Measurements from ENCODE around the gene NFIA. TPM values are rescaled to one million over a fixed set of nuclear protein-coding genes. Genes with fewer than 3 reads are reported as not detected.

The NFIA gene
- total and polyA plus RNA-seq, 10 of the 15 experiments (the other 5 are each of a cell fraction or from before 2014, with no cell fraction given), result 0.10 to 0.16 TPM; not detected in 8

DNA sequence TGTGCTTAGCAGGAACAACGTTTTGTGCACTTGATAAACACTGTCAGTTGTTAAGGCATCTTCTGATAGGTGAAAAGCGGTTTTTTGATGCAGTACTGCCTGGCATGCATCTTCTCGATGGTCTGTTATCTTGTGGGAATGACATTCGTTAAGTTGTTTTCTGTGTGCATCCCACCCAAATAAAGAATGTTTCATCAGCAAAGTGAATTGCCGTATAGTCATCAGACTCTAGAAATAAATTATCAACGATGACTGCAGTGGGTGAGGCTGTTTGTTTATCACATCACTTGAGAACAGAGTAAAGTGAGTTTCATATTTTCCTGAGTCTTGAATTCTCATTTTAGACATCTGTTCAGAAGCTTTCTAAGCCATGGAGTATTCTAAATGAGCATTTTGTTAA lies 34.1 kb downstream of the NFIA start:
- no peaks in the 10 kb centered on the region; the same call in 1 of the 2 replicates for H4K20me1 ChIP-seq (ENCODE audit: control insufficient read depth, insufficient read depth)
- TF ChIP-seq BACH1 (IDR thresholded peaks at IDR 0.05; ENCODE audit: borderline replicate concordance) (no peak), SMAD5 (IDR thresholded peaks at IDR 0.05; ENCODE audit: low read depth) (no peak), CHD1 (IDR thresholded peaks at IDR 0.05; ENCODE audit: low read depth, low read length) (no peak), CBX3 (IDR thresholded peaks at IDR 0.05; ENCODE audit: borderline replicate concordance, low read depth) (no peak), FOS (IDR thresholded peaks at IDR 0.05; ENCODE audit: borderline replicate concordance, extremely low read depth, insufficient read length) (no peak), HDAC6 (IDR thresholded peaks at IDR 0.05; ENCODE audit: unreplicated experiment) (no peak), TAF1 (IDR thresholded peaks at IDR 0.05; ENCODE audit: borderline replicate concordance, low read depth, low read length) (no peak), ZNF207 (IDR thresholded peaks at IDR 0.05; ENCODE audit: borderline replicate concordance) (no peak)
- TF ChIP-seq, protein P1, sequence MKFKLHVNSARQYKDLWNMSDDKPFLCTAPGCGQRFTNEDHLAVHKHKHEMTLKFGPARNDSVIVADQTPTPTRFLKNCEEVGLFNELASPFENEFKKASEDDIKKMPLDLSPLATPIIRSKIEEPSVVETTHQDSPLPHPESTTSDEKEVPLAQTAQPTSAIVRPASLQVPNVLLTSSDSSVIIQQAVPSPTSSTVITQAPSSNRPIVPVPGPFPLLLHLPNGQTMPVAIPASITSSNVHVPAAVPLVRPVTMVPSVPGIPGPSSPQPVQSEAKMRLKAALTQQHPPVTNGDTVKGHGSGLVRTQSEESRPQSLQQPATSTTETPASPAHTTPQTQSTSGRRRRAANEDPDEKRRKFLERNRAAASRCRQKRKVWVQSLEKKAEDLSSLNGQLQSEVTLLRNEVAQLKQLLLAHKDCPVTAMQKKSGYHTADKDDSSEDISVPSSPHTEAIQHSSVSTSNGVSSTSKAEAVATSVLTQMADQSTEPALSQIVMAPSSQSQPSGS (IDR thresholded peaks at IDR 0.05; ENCODE audit: low read length), result no peak
- TF ChIP-seq, protein P2, sequence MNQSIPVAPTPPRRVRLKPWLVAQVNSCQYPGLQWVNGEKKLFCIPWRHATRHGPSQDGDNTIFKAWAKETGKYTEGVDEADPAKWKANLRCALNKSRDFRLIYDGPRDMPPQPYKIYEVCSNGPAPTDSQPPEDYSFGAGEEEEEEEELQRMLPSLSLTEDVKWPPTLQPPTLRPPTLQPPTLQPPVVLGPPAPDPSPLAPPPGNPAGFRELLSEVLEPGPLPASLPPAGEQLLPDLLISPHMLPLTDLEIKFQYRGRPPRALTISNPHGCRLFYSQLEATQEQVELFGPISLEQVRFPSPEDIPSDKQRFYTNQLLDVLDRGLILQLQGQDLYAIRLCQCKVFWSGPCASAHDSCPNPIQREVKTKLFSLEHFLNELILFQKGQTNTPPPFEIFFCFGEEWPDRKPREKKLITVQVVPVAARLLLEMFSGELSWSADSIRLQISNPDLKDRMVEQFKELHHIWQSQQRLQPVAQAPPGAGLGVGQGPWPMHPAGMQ (IDR thresholded peaks at IDR 0.05; ENCODE audit: borderline replicate concordance), result no peak
- no peaks in the 10 kb centered on the region for H3K4me1 ChIP-seq (ENCODE audit: control insufficient read depth, insufficient read depth, low read length)
- intact Hi-C loops (cut with micrococcal nuclease; ENCODE audit: unreplicated experiment) (no loop called here), in situ Hi-C loops (cut with MboI) (no loop called here)
- H3K79me2 ChIP-seq (ENCODE audit: control insufficient read depth, insufficient read depth, low read length), result no peaks in the 10 kb centered on the region
- DNase-seq (ENCODE audit: low read depth, low spot score) (no peak), ATAC-seq (no peak), FAIRE-seq (peak; percentile 56)
- no peak overlapping the region for H3K4me3 ChIP-seq
- ChIA-PET SMC1A (ENCODE audit: uncharacterized antibody, unreplicated experiment) (no interaction called here), CTCF (no interaction called here), POLR2A (no interaction called here), RAD21 (ENCODE audit: unreplicated experiment) (no interaction called here)
- no peaks in the 10 kb centered on the region for H3K27me3 ChIP-seq (replicated peaks in 1 of 2; ENCODE audit: control insufficient read depth in 2 of 2, insufficient read depth in 2 of 2, low read length in 1 of 2)
- WGBS (ENCODE audit: insufficient coverage, insufficient replicate concordance, low lambda C conversion rate, missing lambda C conversion rate), result 33% methylated on average over 6 of the region's 6 CpGs
- no peak overlapping the region for H3K4me2 ChIP-seq (ENCODE audit: control insufficient read depth, insufficient read depth)
- no peak overlapping the region for H3K9ac ChIP-seq (ENCODE audit: control insufficient read depth, insufficient read depth, low read length)
- H3K9me3 ChIP-seq (replicated peaks; ENCODE audit: control insufficient read depth, insufficient read depth, low read length), result no peaks in the 10 kb centered on the region
- no TSS peak for BruUV-seq (replicated peaks)
- H3K27ac ChIP-seq (ENCODE audit: control insufficient read depth, insufficient read depth), result no peak overlapping the region
- no peaks in the 10 kb centered on the region for H3K36me3 ChIP-seq (ENCODE audit: control insufficient read depth in 2 of 2, insufficient read depth in 2 of 2, low read length in 1 of 2)
- no peak overlapping the region for H2AFZ ChIP-seq (ENCODE audit: control insufficient read depth, low read depth, low read length)

All from GM12878 (cell line).